ENCODE results near the gene CRY2. TPM values are rescaled to one million over a fixed set of nuclear protein-coding genes. Genes with fewer than 3 reads are reported as not detected.
A peak's percentile ranks its signal among the peaks of the same experiment; 100 is the strongest.

CRY2 gene
- total RNA-seq, 4 donors from 2014 or later, result 48.8 to 96.4 (median 54.6) TPM

DNA sequence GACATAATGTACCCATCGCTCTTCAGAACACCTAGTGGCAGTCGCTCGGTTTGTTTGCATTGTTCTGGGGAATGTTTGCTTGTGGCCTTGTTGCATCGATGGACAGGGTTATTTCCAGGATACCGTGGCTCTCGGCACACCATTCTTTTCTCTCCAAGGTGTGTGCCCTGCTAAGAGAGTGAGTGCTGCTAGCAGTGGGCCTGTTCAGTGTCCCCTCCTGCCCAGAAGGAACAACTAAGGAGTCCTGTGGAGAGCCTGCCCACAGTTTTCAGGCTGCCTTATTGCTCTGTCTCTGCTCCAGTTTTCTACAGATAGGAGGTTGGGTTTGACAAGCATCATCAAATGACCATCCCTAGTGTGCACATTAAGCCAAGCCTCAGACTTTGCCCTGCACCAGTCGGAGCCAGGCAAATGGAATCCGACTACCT is 1.4 kb downstream of the CRY2 start:
- H3K27me3 ChIP-seq, result no peaks in the 10 kb centered on the region
- H3K4me1 ChIP-seq, result peaks cover 0 to 67% (median 47%) of the 10 kb centered on the region in 4 donors
- H3K9me3 ChIP-seq, result no peaks in the 10 kb centered on the region
- peak overlapping the region; percentile 12 to 97 (median 75) for H3K4me3 ChIP-seq
- no peak for DNase-seq (ENCODE audit: low spot score in 2 of 2)
- 49 to 56% methylated on average over 8 of the region's 8 CpGs for WGBS, 2 donors
- TF ChIP-seq, protein P1, sequence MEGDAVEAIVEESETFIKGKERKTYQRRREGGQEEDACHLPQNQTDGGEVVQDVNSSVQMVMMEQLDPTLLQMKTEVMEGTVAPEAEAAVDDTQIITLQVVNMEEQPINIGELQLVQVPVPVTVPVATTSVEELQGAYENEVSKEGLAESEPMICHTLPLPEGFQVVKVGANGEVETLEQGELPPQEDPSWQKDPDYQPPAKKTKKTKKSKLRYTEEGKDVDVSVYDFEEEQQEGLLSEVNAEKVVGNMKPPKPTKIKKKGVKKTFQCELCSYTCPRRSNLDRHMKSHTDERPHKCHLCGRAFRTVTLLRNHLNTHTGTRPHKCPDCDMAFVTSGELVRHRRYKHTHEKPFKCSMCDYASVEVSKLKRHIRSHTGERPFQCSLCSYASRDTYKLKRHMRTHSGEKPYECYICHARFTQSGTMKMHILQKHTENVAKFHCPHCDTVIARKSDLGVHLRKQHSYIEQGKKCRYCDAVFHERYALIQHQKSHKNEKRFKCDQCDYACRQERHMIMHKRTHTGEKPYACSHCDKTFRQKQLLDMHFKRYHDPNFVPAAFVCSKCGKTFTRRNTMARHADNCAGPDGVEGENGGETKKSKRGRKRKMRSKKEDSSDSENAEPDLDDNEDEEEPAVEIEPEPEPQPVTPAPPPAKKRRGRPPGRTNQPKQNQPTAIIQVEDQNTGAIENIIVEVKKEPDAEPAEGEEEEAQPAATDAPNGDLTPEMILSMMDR (IDR thresholded peaks at IDR 0.05), result no peak
- TF ChIP-seq POLR2A (IDR thresholded peaks at IDR 0.05) (no peak), EP300 (IDR thresholded peaks at IDR 0.05) (no peak)
- H3K27ac ChIP-seq, result peak overlapping the region; percentile 93 to 99 (median 96)
- H3K36me3 ChIP-seq, result no peaks in the 10 kb centered on the region

DNA sequence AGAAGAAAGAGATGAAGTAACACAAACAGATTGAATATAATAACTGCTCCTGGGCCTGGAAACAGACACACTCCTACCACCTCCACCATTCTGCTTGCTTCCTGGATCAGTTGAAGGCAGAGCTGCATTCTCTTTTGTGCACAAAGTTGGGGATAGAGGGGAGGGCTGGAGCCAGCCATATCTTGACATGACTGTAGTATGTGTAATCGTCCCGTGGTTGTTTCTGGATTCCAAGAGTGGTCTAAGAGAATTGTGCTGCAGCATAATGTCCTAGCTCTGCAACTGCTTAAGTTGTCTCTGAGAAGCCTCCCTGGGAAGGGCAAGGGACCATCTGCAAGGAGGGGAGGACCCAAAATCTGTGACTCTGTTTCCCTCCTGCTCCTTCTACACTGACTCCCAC is 3.2 kb downstream of the CRY2 start:
- TF ChIP-seq EP300 (IDR thresholded peaks at IDR 0.05) (no peak), POLR2A (IDR thresholded peaks at IDR 0.05) (no peak)
- TF ChIP-seq, protein P1 (IDR thresholded peaks at IDR 0.05), result no peak
- H3K4me1 ChIP-seq, result peaks cover 0 to 85% (median 55%) of the 10 kb centered on the region in 4 donors
- H3K36me3 ChIP-seq, result no peaks in the 10 kb centered on the region
- H3K4me3 ChIP-seq, result no peak overlapping the region
- DNase-seq (ENCODE audit: low spot score in 2 of 2), result no peak
- no peaks in the 10 kb centered on the region for H3K9me3 ChIP-seq
- H3K27me3 ChIP-seq, result no peaks in the 10 kb centered on the region
- WGBS, 2 donors, result 58 to 59% methylated on average over 2 of the region's 2 CpGs
- H3K27ac ChIP-seq, result peak overlapping the region in 2 of 4 donors; percentile 95 to 99

DNA sequence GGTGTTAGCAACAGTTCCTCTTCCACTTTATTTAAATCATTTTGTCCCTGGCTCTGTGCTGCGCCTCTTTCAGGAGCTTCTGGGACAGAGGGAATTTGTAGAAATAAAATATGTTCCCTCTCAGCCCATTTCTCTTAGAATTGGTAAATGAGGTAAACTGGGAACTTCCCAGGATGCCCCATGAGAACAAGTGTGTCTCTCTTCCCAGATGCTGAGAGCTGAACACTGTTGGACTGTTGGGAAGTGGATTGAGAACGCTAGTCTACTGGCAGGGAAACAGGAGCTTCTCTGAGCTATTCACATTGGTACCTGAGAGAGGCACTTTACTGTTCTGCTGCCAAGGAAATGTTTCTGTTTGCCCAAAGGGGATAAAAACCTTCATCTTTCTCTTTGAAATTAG is 4.0 kb downstream of the CRY2 start:
- H3K36me3 ChIP-seq, result no peaks in the 10 kb centered on the region
- no peak for DNase-seq (ENCODE audit: low spot score in 2 of 2)
- peaks cover 0 to 90% (median 61%) of the 10 kb centered on the region in 4 donors for H3K4me1 ChIP-seq
- 60 to 63% methylated on average over 2 of the region's 2 CpGs for WGBS, 2 donors
- H3K4me3 ChIP-seq, result no peak overlapping the region
- peak overlapping the region in 3 of 4 donors; percentile 14 to 99 (median 95) for H3K27ac ChIP-seq
- no peaks in the 10 kb centered on the region for H3K9me3 ChIP-seq
- no peaks in the 10 kb centered on the region for H3K27me3 ChIP-seq
- no peak for TF ChIP-seq EP300 (IDR thresholded peaks at IDR 0.05)
- TF ChIP-seq, protein P1 (IDR thresholded peaks at IDR 0.05), result no peak

DNA sequence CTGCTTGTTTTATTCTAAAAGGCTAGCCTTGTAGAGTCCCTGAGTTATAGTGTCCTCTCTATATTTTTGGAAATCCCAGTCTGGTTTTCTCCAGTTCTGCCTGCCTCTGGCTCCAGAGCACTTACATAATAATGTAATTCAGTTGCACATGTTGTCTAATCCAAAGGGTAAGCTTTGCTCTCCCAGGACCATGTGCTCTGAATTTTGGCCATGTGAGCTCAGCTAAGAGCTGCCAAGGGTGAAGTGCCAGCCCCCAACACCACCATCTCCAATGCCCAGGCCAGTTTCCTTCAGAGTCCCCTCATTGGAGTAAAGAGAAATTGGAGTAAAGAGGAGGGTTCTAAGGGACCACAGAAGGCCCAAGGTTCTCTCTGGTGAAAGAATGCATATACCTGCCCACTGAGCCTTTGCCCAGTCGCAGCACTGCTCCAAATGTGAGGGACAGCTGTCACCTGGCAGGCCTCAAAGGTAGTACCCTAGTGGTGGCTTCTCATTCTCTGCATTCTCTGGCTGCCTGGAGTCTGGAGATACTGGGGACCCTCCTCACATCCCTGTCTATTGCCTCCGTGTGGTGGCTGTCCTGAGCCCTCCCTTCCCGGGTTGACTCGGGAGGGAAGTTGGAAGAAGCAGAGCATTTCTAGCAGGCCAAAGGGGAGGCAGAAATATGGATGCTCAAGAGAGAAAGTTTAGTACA is 4.9 kb downstream of the CRY2 start:
- H3K9me3 ChIP-seq, result no peaks in the 10 kb centered on the region

DNA sequence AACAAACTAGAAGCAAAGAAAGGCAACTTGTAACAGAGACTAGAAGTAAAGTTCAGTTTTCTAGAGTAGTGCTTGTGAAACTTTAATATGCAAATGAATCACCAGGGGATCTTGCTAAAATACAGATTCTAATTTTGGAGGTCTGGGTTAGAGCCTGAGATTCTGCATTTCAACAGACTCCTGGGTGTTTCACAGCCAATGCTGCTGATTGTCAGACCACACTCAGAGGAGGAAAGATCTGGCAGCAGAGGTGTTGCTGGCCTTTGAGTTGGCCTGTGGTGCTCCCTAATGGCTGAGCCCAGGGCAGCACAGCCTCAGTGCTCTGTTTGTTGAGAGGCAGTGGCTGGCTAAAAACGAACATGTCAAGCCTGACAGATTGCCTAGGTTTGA is 5.4 kb downstream of the CRY2 start:
- Histone ChIP-seq H3K36me3 (peaks cover 0 to 6% (median 0%) of the 10 kb centered on the region in 3 donors), H3K4me1 (peaks cover 5 to 98% (median 73%) of the 10 kb centered on the region in 4 donors), H3K4me3 (no peak overlapping the region), H3K27ac (peak overlapping the region in 2 of 4 donors; percentile 95 to 99), H3K27me3 (no peaks in the 10 kb centered on the region), H3K9me3 (no peaks in the 10 kb centered on the region)
- WGBS, 2 donors, result 22 to 36% methylated on average over 1 of the region's 1 CpG
- TF ChIP-seq EP300 (IDR thresholded peaks at IDR 0.05) (no peak), POLR2A (IDR thresholded peaks at IDR 0.05) (no peak)
- TF ChIP-seq, protein P1 (IDR thresholded peaks at IDR 0.05), result no peak
- DNase-seq (ENCODE audit: low spot score in 2 of 2), result no peak

More for the DNA sequence above, 4.9 kb downstream of the CRY2 start:
- peaks cover 0 to 5% (median 0%) of the 10 kb centered on the region in 3 donors for H3K36me3 ChIP-seq
- peak in 1 of 2 donors; percentile 33 for TF ChIP-seq EP300 (IDR thresholded peaks at IDR 0.05)
- TF ChIP-seq, protein P1 (IDR thresholded peaks at IDR 0.05), result no peak
- no peak for DNase-seq (ENCODE audit: low spot score in 2 of 2)
- H3K4me3 ChIP-seq, result no peak overlapping the region
- no peaks in the 10 kb centered on the region for H3K27me3 ChIP-seq
- peak overlapping the region; percentile 11 to 99 (median 68) for H3K27ac ChIP-seq
- WGBS, 2 donors, result 43 to 51% methylated on average over 4 of the region's 4 CpGs
- peaks cover 0 to 92% (median 67%) of the 10 kb centered on the region in 4 donors for H3K4me1 ChIP-seq
